ENCODE results near the gene MRPS25.

DNA sequence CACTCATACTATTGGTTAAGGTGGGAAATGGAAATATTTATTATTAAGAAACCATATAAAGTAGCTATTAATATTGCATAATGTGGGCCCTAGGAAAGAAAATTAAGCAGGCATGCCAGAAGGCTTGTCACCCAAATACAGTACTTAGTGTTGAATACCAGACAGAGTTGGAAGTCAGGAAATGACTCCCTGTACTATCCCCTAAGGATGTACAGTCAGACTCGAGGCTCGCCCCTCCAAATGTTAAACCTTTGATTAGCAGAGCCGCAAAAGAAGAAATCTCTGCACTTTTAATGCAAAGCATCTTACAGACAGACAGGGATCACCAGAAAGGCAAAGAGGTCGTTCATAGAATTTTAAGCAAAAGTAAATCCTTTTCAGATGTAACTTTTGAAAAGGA is 45.1 kb upstream of the MRPS25 start:
- TF ChIP-seq EZH2phosphoT487 (IDR thresholded peaks at IDR 0.05; ENCODE audit: insufficient read depth, low read depth): no peak
- no peak for TF ChIP-seq EZH2 (IDR thresholded peaks at IDR 0.05; ENCODE audit: insufficient read depth, poor library complexity, severe bottlenecking)
